HG03097 (cell line): ENCODE data around the gene TRIP10.
"Not testable (repeated sequence)": the region's sequence is repeated elsewhere in the genome, so short reads cannot be mapped to it uniquely, and the experiment has no call there.

Experiments
- ATAC-seq: cut with Tn5 transposase; IDR thresholded peaks from one replicate; pipeline ENCODE4 v1.9.1; 2021; ENCODE audit not compliant: unreplicated experiment, low FRiP score

Gene TRIP10

GRCh38 chr19:6791237-6791636 is 51.8 kb downstream of the TRIP10 start:
- ATAC-seq: no peak

- ATAC-seq: no peak
These were observed 53.9 kb downstream of the TRIP10 start for GRCh38 chr19:6793411-6793810.

GRCh38 chr19:6793973-6794372 is 54.5 kb downstream of the TRIP10 start:
- ATAC-seq: no peak

GRCh38 chr19:6794686-6795431 is 55.4 kb downstream of the TRIP10 start:
- no peak for ATAC-seq

- ATAC-seq: no peak
These were observed 56.8 kb downstream of the TRIP10 start for GRCh38 chr19:6796278-6796677.

- no peak for ATAC-seq
These were observed 58.2 kb downstream of the TRIP10 start for GRCh38 chr19:6797646-6798045.

- not testable (repeated sequence) for ATAC-seq
These were observed 60.8 kb downstream of the TRIP10 start for GRCh38 chr19:6800160-6800790.

- peak; percentile 14 for ATAC-seq
These were observed 61.6 kb downstream of the TRIP10 start for GRCh38 chr19:6800991-6801484.
